ENCODE results near the gene REEP6.
A peak's percentile ranks its signal among the peaks of the same experiment; 100 is the strongest.

REEP6 gene

DNA sequence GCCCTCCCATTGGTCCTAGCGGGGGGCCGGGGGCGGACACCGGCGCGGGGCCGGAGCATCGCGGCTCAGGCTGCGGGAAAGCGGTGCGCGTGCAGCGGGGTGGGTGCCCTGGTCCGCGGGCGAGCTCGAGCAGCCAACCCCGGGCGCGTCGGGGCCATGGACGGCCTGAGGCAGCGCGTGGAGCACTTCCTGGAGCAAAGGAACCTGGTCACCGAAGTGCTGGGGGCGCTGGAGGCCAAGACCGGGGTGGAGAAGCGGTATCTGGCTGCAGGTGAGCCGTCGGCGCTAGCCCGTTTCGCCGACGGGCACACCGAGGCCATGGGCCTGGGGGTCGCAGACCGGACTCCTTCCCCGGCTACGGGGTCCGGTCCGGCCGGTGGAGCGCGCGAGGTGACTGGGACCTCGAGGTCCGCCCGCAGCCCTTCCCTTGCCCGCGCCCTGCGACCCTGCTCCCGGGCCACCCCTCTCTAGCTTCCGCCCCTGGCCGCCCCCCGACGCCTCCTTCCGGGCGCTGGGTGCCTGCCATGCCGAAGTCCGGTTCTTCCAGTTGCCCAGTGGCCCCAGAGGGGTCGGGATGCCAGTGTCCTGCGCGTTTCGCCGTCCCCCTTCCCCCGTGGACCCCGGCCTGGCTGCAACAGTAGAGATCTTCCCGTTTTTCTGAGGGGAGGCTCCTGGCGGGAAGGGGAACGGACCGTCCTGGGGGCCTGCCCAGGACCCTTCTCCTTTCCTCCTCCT lies at the start of gene REEP6:
REEP6 (plus strand) TSS at position 68 of the 735 bp plus-strand sequence; CDS start at position 157, 89 bp downstream.
- no peak for DNase-seq

DNA sequence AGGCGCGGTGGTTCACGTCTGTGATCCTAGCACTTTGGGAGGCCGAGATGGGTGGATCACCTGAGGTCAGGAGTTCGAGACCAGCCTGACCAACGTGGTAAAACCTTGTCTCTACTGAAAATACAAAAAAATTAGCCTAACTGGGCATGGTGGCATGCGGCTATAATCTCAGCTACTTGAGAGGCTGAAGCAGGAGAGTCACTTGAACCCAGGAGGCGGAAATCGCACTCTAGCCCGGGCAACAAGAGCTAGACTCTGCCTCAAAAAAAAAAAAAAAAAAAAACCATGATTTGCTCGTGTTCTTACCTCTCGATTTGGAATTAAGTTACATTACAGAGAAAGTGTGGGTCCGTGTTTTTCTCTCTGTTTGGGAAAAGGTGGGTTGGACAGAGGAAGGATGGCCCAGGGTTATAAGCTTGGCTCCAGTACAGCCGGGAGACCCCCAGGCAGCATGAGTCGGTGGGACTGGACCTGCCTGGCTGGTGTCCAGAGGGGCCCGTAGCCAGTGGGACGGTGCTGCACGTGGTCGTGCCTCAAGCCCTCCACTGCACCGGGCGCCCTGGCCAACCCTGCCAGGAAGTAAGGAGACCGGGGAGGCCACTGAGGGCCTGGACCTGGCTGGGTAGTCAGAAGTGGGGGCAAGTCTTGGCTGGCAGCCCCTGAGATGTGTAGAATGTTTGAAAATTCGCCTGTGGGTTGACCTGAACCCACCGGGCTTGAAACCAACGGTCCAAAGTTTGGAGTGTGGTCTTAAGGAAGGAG lies 49.1 kb upstream of the REEP6 start:
- no peak for DNase-seq

DNA sequence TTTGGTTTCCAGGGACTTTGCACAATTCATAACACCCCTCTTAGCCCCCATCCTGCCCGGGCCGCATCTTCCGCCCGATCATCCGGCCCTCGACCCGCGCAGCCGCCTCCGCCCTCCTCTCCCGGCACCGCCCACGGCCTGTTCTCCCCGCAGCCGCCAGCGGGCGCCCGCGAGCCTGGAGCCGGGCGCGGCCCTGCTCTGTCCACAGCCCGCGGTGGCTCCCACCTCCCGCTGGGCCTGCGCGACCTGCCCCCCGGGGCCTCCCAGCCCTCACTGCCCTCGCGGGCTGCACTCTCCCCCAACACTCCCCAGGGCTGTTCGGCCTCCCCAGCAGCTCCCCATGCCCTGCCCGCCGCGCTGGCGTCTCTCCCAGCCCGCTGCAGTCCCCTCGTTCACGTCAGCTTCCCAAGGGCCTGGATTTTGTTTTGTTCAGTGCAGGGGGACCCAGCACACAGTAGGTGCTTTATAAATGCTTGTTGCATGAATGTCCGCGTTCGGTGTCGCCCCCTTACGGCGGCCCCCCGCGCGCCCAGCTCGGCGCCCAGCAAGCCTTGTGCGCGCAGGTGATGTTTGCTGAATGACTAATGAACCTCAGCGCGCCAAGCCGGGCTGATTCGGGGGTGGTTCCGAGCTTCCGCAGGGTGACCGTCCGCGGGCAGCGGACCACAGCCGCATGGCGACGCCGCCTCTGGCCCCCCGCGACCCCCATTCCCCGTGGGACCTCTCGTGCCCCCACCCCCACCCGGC lies 45.6 kb upstream of the REEP6 start:
- DNase-seq, result peak; percentile 71 to 83

DNA sequence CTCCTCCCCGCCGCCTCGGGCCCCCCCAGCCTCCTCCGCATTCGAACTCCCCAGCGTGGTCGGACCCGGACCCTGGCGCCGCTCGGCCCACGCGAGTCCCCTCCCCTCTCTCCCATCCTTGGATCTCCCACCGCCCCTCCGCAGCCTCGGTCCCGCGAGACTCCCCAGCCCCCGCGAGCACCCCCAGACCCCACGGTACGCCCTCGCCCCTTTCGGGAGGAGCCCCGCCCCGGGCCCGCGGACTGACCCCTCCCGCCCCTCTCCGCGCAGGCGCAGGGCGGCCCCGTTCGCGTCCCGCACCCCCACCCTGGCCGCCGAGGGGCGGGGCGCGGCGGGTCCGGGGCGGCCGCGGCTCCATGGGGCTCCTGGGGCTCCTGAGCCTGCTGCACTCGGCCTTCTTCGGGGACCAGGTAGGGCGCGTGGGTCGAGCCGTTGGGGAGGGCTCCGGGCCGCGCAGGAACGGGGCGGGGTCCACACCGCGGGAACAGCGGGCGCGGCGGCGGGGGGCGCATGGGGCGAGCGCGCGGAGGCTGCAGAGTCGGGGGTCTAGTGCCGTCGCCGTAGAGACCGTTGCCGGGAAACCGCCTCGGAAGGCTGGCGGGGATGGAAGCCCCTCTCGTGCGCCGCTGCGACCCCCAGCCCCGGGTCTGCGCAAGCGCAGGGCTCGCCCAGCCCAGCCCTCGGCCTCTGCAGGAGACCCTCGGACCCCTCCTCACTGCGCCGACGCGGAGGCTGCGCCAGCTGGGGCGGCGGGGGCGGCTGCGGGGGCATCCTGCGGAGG lies 44.9 kb upstream of the REEP6 start:
- peak; percentile 26 to 84 for DNase-seq

DNA sequence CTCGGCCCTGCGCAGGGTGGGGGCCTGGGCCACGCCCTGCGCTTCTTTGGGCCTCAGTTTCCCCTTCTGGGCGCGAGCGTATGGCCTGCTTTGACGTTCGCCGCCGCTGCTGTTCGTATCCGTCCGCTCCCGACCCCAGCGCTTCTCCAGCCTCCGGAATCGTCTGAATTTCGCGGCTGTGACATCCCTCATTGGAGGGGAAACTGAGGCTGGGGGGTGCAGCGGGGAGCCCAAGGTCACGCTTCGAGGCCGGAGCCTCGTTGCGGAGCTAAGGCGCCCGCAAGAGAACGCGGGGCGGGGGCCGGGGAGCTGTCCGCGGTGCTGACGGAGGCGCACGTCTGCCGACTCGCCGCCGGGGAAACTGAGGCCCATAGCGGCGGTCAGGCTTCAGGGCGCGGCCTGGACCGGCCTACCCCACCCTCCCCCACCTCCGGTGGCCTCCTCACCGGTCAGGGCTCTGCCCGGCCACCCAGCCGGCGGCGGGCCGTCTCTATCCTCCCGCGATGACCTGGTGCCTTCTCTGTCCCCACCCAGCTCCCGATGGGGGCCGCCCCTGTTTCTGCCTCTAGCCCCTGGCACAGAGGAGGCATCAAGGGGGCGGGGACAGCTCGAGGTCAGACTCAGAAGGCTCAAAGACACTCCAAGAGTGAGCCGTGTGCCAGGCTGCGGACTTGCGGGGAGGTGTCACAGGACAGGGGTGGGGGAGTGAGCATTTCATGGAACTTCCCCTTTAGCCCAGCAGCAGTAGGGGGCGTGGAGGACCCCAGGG lies 44.1 kb upstream of the REEP6 start:
- peak in 1 of 2 experiments; percentile 38 for DNase-seq

DNA sequence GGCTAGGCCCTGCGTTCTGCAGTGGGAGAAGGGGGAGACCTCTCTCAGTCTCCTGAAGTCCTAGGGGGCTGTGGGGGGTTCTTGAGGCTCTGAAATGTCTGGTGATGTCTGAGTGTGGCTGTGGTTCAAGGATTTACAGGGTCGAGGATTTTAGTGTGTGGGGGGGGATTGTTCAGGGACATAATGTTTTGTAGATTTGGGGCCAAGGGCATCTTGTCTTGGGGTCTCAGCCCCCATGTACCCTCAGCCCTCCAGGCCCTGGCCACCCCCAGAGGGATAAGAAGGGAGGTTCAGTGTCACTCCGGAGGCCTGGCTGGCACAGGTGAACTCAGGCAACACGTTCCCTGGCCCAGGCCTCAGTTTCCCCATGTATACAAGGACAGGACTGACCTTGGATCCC lies 43.5 kb upstream of the REEP6 start:
- no peak for DNase-seq

DNA sequence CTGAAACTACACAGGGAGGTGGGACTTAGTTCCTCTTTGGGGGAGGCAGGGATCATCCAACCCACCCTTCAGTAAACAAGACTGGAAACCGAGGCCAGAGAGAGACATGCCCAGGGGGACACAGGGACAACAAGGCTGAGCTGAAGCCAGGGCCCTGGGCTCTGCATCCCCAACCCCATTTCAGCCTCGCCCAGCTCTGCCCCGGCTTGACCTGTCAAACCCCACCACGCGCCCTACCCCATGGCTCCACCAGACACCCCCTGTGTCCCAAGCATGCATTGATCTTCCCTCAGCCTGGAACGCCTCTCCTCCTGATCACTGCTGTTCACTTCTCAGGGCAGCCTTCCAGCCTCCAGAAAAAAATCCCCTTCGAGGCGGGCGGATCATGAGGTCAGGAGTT lies 43.0 kb upstream of the REEP6 start:
- DNase-seq, result no peak

DNA sequence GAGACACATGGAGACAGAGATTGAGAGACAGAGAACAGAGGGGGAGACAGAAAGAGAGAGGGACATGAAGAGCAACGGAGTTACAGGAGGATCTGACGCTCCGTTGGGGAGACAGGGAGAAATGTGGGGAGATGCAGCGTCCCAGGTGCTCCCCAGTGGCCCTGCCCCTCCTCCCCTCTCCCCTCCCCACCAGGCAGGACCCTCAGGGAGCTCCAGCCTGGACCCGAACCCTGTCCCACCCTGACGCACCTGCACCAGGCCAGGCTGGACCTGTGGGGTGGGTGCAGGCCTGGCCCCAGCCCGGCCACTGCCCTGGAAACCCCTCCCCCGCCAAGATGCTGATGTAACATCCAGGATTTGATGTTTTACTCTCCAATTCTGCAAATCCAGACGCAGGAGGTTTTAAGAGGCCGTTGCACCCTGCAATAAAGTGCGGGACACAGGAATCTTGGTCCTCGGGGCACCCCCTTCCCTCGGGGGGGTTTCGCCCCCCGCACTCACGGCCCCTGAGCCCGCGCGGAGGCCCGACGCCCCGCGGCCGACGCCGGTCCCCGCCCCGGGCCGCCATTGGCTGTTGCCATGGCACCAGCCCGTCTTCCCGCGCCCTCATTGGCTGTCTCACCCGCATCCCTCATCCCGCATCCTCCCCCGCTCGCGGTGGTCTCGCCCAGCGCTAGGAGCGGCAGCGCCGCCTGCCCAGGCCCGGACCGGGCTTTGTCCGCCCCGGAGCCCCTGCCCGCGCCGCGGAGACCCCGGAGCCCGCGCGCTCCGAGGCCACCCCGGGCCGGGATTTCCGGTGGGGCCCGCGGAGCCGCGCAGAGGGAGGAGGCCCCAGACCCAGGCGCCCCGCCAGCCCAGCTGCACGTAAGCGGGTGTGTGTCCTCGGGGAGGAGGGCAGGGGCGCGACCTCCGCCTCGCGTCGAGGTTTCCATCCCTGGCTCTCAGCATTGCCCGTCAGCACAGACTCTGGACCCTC lies 41.2 kb upstream of the REEP6 start, which contains the start of gene APC2:
APC2 (plus strand) TSS at position 655 of the 976 bp plus-strand sequence. CDS start 2,881 bp downstream, outside the sequence.
- DNase-seq, result peak in 1 of 2 experiments; percentile 62

DNA sequence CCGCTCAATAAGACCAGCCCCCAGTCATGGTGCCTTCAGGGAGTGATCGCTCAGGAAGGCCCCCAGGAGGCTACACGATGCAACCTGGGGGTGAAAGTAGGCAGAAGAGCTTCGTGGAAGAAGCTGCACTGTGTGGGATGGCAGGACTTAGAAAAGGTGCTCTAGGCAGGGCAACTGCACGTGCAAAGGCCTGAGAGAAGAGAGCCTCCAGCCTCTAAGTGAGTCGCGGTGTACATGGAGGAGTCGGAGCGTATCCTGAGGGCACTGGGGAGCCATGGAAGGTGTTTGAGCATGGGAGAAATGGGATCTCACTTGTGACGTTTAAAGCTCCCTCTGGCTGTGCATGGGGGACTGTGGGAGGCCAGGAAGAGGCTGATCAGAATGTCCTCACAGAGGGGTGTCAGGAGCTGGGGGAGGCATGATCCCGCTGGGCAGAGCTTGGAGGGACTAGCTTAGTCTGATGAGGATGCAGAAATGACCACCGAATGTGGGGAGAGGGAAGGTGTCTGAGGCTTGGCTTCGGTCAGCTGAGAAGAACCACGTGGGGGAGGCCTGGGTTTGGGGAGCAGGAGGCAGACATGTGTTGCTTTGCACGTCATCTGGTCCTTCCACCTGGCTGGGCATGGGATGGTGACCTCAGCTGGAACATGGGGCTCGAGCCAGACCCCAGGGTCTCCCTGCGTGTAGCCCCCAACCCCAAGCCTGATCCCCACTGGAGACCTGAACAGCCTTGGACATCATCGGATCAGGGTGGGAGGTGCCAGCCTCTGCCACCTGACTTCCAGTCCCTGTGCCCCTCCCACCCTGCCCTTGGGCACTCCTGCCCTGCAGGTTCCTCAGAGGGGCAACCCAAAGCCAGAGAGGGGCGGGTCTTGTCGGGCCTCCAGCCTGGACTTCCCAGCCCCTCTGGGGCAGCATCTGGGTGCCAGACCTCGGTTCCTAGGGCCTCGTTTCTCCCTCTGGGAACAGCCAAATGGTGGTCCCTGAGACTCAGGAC lies 39.9 kb upstream of the REEP6 start:
- no peak for DNase-seq

DNA sequence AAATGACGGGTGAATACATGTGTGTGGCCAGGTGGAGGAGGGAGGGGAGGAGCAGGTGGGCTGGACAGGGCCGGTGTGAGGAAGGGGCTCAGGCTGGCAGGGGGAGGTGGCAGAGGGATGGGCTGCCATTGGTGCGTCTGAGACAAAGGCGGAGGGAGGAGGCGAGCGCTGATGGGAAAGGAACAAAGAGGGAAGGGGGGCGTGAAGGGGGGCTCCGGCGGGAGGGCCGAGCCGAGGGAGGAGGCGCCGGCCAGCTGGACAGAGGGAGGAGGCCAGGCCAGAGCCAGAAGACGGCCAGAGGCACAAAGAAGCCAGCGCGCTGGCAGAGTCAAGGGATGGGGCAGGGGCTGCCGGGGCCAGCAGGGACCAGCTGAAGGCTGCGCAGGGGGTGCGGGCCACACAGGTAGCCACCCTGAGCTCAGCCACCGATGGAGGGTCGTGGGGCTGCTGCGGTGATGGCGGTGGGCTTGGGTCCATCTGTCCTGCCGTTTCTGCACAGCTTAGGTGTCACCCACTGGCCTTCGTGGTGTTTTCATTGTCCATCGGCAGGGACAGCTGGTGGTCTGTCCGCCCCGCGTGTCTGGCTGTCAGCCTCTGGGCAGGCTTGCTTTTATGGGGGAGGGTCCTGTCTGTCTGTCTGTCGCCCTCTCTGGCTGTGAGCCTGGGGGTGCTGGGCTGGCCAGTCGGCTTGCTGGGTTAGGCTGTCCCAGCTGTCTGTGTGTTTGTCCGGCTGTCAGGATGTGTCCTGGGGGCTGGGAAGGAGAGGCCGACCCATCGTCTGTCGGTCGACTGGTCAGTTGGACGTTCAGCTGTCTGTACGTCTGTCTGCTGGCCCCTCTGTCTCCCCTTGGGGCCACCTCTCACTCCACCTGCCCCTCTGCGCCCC lies 38.8 kb upstream of the REEP6 start:
- DNase-seq, result no peak

DNA sequence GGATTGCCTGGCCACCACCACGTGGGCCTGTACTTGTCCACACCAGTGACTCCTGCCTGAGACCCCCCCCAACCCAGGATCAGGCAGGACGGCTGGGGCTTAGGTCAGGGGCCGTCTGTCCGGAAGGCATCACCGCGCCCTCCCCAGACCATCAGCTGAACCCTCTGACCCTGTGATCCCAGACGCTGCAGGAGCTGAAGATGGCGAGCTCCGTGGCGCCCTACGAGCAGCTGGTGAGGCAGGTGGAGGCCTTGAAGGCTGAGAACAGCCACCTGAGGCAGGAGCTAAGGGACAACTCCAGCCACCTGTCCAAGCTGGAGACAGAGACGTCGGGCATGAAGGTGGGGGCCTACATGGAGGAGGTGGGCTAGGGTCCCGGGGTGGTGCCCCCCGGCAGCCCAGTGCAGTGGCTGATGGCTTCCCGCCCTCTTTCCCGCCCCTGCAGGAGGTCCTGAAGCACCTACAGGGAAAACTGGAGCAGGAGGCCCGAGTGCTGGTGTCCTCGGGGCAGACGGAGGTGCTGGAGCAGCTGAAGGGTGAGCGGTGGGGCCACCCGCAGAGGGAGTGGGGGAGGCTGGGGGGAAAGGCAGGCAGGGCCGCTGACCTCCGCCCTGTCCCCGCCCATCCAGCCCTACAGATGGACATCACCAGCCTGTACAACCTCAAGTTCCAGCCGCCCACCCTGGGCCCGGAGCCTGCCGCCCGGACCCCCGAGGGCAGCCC lies 38.0 kb upstream of the REEP6 start:
- no peak for DNase-seq

DNA sequence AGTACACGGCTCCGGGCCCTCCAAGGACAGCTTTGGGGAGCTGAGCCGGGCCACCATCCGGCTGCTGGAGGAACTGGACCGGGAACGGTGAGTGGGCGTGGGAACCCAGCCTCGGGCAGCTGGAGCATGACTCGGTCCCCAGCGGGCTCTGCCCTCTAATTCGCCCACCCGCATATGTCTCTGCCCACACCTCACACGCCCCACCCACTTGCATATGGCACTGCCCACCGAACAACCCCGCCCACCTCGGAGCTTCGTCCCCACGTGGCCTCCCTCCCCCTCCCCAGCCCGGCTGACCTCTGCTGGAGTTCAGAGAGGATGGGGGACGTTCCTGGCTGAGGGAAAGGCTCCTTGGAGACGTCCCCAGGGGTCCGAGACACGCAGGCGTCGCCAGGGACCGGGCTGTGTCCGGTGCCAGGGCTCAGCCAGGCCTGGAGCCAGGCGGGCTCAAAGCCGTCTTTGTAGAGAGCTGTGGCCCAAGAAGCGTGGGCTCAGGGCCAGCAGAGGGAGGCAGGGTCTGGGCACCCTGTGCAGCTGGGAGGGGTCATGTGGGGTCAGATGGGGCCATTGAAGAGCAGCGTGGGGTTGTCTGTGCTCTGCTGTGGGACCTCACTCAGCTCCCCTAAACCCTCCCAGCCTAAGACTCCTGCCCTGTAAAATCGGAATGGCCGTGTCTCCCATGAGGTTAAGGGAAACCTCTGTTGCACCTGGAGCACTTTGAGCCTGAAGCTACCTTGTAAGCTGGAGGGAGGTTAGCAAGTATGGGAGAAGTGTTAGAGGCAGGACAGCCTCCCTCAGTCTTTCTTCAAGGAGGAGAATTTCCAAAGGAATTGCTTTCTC lies 37.2 kb upstream of the REEP6 start:
- peak in 1 of 2 experiments; percentile 65 for DNase-seq

DNA sequence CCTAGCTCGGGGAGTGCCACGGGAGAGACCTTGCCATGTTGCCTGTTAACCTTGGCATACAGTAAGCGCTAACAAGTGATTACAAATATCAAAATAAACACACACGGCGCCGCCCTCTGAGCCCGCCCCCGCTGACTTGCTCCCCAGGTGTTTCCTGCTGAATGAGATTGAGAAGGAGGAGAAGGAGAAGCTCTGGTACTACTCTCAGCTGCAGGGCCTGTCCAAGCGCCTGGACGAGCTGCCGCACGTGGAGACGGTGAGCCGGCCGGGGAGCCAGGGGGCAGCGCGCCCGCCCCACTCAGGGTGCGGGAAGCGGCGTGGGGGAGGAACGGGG lies 36.0 kb upstream of the REEP6 start:
- DNase-seq, result no peak

DNA sequence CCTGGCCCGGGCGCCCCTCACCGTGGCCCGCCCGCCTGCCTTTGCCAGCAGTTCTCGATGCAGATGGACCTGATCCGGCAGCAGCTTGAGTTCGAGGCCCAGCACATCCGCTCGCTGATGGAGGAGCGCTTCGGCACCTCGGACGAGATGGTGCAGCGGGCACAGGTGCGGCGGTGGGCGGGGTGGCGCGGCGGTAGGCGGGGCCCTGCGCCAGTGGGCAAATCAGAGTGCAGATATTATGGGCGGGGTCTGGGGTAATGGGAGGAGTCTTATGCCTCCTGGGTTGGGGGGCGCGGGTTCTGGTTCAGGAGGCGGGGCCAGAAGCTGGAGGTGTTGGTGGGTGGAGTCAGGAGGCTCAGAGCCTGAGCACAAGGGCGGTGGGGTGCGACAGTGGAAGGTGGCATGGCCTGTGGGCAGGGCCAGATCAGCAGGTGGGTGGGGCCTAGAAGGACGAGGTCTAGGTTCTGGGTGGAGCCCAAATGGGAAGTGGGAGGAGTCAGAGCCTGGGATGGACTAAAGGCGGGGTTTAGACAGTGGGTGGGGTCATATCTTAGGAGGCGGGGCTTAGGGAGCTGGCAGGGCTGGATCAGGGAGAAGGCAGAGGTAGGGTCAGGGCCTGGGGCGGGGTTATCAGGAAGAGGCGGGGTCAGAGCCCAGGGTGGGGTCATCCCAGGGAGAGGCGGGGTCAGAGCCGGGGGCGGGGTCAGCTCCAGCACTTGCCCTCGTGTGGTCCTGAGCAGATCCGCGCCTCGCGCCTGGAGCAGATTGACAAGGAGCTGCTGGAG lies 35.5 kb upstream of the REEP6 start:
- peak; percentile 32 to 60 for DNase-seq

DNA sequence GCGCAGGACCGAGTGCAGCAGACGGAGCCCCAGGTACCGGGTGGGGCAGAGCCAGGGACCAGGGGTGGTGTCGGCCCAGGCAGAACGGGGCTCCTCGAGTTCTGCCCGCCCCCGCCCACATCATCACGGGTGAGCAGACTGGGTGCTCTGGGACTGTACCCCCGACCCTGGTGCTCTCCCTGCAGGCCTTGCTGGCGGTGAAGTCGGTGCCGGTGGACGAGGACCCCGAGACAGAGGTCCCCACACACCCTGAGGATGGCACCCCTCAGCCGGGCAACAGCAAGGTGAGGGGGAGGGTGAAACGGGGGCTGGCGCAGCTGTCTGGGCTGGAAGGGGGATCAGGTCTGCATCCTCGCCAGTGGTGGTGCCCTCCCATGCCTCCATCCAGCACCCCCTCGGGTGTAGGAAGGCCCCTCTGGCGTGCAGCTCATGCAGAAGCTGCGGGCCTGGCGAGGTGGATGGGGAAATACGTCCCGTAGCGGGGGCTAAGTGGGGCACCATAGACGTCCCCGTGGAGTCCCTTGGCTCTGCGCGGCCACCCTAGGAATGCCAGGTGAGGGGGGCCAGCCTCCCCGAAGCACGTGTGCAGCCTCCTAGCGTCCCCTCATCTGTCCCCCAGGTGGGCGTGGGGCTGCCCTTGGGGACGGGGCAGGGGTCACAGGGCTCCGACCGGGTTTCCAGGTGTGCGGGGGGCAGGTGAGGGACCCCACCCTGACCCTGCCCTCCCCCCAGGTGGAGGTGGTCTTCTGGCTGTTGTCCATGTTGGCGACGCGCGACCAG lies 34.7 kb upstream of the REEP6 start:
- DNase-seq, result no peak

Data from NCI-H446 (cell line).